Breast epithelium (tissue), 3 donors: ENCODE measurements around the gene SPRR4.

Experiments used
- CTCF ChIP-seq, 3 donors: fragments of 450-650 bp; IDR thresholded peaks; one replicate each; pipeline ENCODE4 v1.5.1; 2016 to 2017; ENCODE audit warnings: antibody characterized with exemption in 3 of 3, mild to moderate bottlenecking in 3 of 3, moderate library complexity in 3 of 3
- POLR2A ChIP-seq: fragments of 450-650 bp; IDR thresholded peaks from one replicate; pipeline ENCODE4 v1.6.1; 2016; ENCODE audit warnings: antibody characterized with exemption, mild to moderate bottlenecking, moderate library complexity

- no peak for TF ChIP-seq CTCF (IDR thresholded peaks at IDR 0.05)
- no peak for TF ChIP-seq POLR2A
Measured at GRCh38 chr1:152967201-152967600, 3.2 kb upstream of the SPRR4 start.
